ENCODE data around the gene NRXN3. TPM values are rescaled to one million over a fixed set of nuclear protein-coding genes. Genes with fewer than 3 reads are reported as not detected.

NRXN3 gene
- total RNA-seq, 1 donor from 2014 or later = not detected

DNA sequence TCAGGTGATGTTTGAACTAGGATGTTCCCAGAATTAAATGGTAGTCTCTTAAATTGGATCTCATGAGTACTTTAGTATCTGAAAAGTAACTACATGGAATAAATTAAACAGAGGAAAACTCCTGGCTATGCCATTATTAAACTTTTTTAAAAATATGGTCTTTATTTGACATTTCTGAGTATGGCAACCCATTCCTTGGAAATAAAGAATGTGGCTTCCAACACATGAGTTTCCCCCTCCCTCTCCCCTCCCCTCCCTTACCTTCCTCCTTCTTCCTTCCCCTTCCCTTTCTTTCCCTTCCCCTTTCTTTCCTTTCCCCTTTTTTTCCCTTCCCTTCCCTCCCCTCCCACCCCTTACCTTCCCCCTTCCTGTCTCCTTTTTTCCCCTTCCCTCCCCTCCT is 1100.9 kb downstream of the NRXN3 start:
- intact Hi-C loops (cut with micrococcal nuclease) = no loop called here

DNA sequence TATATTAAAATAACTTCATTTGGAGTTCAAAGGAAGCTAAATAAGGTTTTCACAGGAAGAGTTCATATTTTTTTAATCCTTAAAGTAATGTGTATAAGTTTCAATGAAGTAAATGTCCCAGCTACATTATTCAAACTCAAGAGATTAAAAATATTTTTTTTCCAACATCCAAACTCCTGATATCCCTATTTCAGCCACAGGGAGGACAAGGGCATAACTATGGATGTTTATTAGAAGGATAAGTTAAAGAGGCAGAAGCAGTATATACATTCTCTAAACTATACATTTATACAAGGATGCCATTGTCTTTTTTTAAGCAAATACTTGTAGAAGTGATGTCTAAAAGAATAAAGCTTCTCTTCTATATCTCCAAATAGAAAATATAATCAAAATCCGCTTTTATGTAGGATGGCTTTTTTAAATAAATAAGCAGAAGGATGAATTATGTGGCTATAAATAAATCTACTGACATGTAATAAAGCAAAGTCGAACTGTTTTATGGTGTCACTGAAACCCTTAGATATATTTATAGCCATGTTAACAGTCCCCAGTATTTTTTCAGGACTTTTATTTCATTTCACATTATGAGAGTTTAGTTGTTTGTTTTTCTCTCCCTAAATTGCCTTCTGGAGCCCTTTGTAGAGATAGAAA is 1104.6 kb downstream of the NRXN3 start:
- intact Hi-C loops (cut with micrococcal nuclease) = no loop called here

DNA sequence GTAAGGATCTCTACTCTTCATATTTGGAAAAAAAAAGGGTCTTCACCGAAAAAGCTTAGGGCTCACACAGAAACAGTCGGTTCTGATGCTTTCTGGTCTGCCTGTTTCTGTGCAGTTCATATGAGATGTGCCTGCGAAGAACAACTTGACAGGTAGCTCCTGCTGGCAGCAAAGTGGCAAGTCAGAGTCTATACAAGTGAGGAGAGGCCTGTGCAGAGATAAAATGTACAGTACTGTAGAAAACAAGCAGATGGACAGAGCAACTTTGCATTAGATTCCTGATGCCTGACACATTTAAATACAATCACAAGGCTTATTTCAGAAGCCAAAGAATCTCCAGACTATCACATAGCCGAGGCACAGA is 1105.1 kb downstream of the NRXN3 start:
- intact Hi-C loops (cut with micrococcal nuclease) = no loop called here

DNA sequence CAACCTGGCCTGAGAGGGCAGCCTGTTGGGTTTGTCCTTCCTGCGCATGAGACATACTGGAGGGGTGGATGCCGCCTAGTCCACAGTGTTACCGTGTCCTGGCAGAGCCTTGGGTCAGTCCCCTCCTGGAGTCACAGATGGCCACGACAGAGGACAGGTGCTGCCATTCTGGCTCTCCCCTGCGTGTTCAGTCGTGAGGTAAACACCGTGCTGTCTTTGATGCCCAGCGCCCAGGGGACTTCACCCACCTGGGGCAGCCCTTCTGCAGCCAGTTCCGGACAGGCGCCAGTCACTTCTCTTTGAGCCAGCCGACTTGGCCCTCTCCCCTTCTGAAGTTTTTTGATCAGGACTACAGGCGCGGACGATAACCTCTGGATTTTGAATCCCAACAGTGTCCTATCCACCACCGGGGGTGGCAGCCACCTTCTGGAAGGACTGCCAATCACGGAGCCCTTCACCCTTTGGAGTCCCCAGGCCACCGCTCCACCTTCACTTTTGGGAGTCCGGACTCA is 1108.2 kb downstream of the NRXN3 start:
- intact Hi-C loops (cut with micrococcal nuclease) = no loop called here

DNA sequence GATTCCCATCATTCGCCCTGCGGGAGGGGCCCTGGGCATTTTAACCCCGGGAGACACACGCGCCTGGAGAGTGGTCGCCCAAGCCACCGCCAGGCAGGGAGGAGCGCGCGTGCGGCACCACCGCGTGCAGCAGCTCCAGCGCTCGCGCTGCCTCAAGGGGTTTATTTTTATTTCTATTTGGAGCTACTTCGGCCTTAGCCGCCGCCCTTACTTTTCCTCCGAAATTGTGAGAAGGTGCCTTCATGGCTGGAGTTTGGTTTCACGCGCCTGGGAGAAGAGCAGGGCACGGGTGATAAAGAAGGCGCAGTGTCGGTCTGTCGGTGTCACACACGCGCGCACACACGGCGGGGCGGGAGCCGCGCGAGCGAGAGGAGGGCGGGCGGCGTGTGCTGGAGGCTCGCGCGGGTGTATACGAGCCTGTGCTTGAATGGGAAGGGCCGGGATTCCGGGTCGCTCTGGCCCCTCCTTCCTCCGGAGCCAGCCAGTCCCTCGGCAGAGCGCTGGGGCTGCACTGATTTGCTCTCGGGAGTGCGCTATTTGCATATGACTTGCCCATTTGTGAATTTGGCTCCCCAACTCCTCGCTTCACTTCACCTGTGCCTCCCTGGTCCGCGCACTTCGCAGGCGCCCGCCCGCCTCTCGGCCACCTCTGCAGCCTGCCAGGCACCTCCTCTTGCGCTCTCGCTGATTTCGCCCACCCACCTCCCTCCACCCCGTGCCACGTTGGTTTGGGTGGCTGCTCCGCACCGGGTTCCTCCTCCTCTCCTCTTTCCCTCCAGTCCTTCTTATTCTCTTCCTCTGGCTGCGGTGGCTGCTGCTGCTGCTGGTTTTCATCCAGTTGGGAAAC is 1108.8 kb downstream of the NRXN3 start:
- intact Hi-C loops (cut with micrococcal nuclease) = no loop called here

DNA sequence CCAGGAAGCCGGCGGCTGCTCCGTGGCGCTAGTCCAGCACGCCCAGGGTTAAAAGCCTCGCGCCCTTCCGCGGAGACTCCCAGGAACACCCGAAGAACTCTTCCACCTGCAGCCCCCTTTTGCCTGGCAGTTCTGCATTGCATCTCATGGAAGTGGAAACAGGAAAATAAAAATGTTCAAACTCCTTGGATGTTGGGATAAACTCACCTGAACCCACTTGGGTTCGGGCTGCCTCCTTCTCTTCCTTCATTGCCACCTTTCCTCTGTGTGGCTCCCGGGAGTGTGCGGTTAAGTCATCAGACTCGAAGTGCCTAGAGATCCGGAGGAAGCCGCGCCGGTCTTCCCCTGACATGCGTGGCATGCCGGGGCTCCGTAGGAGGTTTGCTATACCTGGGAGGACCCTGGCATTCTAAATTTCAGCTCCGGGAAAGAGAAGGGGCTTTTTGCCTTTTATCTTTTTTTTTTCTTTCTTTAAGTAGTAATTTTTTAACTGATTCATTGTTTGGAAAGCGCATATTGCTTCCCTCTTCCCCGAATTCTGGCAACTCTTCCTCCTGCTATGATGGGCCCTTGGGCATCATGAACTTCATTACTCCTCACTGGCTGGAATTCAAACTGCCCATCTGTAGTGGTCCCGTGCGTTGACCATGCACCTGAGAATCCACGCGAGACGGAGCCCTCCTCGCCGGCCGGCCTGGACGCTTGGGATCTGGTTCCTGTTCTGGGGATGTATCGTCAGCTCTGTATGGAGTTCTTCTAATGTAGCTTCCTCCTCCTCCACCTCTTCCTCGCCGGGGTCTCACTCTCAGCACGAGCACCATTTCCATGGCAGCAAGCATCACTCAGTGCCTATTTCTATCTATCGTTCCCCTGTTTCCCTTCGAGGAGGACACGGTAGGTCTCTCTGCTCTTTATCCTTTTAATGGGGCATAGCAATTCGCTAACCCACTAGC is 1109.7 kb downstream of the NRXN3 start:
- intact Hi-C loops (cut with micrococcal nuclease) = no loop called here

DNA sequence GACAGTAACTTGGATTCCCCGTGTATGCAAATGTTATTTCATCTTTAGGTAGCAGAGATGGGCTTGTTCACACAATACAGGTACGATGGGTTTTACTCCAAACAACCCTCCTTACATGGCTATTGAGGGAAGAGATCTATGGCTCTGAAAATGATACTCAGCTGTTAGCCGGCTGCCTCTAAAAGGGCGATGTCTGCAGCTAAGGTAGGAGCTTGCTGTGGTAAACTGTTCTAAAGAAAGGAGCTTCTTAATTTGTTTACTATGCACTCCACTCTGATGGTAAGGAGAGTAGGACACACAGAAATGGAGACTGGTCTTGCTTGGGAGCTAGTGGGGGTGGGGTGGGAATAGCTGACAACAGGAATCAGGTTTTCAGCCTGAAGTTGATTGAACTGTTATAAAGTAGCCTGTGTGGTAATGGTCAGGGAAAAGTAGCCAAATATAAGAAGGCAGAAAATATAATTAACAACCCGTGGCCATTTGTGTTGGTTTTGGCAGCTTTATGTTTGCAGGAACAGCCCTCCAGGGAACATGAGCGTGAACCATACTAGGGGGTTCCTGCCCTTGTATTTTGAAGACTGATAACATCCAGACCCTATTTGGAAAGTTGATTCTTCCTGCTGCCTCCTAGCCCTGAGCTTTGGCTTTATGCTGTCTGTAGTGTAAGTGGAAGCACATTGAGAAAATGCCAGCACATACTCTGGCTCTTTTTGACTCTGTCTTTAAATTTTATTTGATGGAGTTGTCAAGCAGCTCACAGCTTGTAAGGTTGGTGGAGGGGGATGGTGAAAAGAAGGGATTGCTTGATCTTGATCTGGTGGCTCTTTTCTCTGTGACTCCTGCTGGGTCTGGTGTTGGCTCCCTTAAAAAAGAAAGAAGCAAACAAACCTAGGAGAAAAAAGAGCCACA is 1111.3 kb downstream of the NRXN3 start:
- intact Hi-C loops (cut with micrococcal nuclease) = no loop called here

DNA sequence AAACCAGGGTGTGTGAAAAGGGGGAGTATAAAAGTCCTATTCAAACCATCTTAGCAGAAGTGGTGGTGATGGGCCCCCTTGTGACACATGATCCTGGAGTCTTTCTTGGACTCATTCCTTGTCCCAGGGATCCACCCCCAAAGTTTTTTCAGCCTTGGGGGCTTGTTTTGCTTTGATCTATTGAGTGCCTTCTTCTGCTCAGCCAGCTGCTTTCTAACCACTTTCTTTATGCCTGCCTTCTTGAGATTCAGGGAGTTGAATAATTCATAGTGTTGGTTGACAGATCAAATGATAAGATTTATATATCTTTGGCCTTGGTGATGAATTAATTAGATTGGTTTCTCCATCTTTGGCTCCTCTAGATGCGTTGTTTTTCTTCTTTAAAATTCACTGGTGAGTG is 1114.4 kb downstream of the NRXN3 start:
- intact Hi-C loops (cut with micrococcal nuclease) = no loop called here

DNA sequence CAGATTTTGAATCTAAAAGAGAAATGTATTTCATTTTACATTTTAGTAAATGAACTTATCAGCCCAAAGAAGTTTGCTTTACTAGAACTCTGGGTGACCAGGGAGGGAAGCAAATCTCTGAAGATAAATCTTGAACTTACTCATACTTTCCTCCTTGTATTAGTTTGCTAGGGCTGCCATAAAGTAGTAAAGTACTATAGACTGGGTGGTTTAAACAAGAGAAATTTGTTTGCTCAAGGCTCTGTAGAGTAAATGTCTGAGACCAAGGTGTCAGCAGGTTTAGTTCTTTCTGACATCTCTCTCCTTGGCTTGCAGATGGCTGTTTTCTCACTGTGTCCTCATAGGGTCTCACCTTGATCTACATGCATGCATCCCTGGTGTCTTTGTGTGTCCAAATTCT is 1115.1 kb downstream of the NRXN3 start:
- intact Hi-C loops (cut with micrococcal nuclease) = no loop called here

DNA sequence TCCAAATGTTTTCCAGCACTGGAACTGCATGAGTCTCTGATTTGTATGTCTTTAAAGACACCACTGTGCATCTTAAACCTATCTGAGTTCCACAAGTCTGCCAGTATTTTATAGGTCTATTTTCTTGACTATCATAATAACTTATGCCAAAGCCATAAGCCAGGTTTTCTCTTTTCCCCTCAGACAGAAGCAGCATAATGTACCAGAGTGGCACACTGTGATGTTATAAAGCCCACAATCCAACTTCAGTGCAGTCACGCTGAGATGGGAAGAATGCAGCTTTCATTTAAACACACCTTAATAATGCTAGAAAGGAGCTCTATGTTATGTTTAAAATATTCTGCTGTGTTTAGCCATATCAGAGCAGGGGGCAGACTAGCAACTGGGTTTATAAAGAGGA is 1117.8 kb downstream of the NRXN3 start:
- intact Hi-C loops (cut with micrococcal nuclease) = no loop called here

DNA sequence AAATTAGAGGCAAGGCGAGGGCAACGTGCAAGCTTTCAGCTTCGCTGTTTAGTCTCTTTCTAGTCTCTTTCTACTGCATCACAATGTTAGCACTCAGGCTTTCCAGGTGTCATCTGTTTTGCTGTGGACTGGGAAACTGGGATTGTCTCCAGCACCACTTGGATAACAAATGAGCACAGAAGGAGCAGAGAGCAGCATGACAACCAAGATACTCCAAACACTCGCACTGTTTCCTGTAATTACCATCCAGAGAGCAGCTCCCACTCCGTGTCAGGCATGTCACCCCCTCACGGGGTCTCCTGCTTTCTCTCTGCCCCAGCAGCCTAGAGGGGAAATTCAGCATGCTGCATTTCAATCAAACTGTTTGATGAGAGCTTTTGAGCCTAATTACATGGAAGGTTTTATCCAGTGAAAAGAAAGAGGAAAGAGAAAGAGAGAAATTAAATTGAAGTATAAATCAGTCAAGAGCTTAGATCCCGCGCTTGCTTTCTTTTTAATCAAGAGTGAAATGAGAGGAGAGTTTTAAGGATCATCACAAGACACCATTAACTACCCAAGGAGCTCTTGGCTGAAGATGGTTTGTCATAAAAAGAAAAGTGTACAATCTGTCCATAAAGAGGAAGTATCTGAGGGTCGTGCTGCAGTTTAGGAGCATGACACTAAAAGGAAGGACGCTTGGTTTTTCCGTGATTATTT is 1123.5 kb downstream of the NRXN3 start:
- intact Hi-C loops (cut with micrococcal nuclease) = no loop called here

DNA sequence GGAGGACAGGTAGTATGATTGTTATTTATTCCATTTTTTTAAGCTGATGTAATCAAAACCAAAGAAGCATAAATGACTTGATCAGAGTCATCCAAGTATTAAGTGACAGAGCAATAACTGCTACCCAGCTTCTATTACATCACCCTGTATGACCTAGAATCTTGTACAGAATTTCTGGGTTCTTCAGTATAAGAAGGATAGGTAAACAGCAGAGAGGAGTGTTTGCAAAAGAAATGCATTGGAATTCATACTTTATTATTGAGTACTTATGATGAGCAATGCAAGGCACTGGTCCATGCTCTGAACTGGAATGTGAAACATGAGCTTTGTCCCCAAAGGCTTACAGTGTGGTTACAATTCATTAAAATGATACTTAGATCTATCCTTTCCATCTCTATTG is 1124.3 kb downstream of the NRXN3 start:
- intact Hi-C loops (cut with micrococcal nuclease) = no loop called here

DNA sequence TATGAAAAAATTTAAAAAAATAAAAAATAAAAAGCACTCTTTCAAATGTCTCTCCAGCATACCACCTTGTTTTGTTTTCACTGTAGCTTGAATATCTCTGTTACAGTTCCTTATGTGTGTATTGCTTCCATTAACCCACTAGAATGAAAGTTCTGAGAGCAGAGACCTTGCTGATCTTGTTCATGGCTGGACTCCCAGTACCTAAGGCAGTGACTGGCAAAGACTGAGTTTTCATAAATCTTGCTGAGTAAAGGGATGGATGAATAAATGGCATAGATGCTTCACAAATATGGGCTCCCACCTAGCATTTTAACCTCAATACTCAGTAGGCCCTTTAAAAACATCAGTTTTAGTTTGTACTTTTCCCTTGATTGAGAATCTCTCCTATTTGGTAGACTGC is 1125.2 kb downstream of the NRXN3 start:
- intact Hi-C loops (cut with micrococcal nuclease) = no loop called here

DNA sequence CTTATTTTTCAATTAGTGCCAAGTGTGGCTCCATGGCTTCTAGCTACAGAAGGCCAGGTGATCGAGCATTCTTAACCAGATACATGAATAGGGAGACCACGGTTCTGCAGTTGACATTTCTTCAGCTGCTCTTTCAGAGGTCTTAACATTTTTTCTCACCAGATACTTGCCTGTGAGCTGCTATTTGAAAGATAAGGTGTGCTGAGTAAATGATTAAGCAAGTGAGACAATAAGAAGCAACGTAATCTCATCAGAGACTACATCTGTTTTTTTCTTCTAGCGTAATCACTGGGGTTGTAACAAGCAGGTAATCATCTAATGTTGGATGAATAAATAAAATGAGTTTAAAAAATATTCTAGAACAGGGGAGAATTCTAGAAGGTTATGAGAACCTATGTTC is 1128.2 kb downstream of the NRXN3 start:
- intact Hi-C loops (cut with micrococcal nuclease) = no loop called here

DNA sequence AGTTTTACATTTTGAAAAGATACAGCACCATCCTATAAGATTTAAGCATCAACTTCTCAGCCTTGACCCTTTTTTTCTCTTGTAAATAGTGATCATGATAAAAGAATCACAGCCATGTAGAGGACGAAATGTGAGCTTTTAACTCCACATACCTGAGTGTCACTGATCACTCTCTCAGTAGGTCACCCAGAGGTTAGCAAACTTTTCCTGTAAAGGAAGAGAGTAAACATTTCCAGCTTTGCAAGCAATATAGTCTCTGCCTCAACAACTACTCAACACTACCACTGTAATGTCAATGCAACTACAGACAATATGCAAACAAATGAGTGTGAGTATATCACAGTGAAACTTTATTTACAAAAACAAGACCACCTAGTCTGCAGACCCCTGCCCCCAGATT is 1129.0 kb downstream of the NRXN3 start:
- intact Hi-C loops (cut with micrococcal nuclease) = no loop called here

DNA sequence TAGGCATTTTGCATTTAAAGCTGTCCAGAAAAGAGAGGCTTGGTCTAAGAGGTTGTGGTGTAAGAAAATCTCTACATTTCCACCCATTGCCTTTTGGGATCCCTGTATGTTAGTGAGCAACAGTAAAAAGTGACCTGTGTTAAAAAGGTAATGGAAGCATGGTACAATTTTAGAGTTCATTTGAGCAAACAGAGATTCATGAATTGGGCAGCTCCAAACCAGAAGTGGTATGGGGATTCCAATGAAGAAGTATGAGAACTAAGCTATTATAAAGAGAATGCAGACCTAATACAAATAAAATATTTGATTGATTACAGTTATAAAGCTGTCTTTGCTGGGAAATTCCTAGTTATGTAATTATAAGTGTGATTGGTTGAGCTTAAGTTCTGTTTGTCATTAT is 1134.1 kb downstream of the NRXN3 start:
- intact Hi-C loops (cut with micrococcal nuclease) = no loop called here

DNA sequence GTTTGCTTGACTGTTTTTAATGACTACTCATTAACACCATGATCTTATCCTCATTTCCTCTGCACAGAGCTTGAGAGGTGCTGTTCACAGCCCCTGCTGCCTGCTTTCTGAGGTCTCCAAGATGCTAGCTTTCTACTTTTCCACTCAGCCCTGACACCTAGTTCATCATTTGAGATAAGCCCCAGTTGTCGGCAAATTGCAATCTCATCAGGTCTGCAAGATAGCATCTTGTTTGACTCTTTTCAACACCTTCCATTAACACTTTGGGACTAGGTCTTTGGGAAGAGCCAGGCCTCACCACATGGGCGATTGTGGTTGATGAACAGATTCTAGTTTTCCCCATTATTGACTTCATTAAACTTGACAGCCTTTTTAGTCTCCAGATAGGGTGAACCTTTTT is 1136.4 kb downstream of the NRXN3 start:
- intact Hi-C loops (cut with micrococcal nuclease) = no loop called here

DNA sequence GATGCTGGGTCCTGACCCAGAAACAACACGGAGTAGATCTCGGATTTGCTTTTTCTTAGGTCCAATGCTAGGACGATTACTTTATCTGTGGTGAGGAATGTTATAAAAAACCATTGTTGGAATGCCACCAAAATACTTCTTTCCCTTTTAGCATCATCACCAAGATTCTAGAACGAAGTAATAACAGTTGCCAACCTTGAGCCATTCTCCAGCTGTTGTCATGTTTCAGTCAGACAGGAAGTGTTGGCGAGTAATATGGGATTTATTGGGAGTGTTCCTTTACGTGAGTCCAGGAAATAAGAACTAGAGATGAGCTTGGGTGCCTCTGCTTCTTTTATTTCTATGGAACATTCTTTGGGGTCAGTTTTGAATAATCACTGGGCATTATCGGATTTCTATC is 1148.2 kb downstream of the NRXN3 start:
- intact Hi-C loops (cut with micrococcal nuclease) = no loop called here

DNA sequence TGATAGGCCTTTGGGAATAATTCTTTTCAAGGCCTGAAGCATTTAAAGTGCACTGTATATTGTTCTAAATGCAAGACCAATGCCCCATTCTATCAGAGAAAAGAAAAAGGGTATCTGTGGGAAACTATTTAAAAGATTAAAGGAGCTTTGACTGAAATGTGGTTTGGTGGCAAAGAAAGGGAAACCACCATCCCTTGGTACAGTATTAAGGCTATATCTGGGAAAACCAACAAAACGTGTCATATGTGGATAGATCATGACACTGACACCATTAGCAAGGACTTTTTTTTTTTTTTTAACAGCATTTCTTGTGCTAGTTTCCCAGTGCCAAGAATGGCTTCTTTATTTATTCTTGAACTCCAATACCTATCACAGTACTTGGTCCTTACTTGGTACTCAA is 1150.4 kb downstream of the NRXN3 start:
- intact Hi-C loops (cut with micrococcal nuclease) = no loop called here

DNA sequence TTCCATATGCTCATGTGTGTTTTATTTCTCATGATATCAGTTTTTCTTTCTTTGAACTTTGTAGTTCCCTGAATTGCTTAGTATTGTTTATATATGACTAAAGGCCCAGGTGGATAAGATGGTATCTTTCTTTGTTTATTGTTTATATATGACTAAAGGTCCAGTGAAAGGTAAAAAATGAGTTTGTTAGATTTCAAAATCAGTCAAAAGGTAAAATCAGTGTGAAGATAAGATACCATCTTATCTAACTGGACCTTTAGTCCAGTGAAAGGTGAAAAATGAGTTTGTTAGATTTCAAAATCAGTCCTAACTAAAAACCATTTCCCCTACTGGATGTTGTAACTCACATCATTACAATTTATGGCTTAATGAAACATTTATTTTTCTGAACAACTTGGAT is 1150.9 kb downstream of the NRXN3 start:
- intact Hi-C loops (cut with micrococcal nuclease) = no loop called here

Measured in T-helper 1 cell treated with Interleukin-12 subunit alpha and Interleukin-12 subunit beta and Interleukin-4 antibody, amounts not matched to agents 30 ng/mL and 1 ng/mL, for 36 hours (primary cell).